Stimulated activated CD8-positive, alpha-beta memory T cell treated with anti-CD3 and anti-CD28 coated beads, Interleukin-4, amount 100 ng/mL, for 1 hour (primary cell): ENCODE data around the gene TSPO.

Experiments used
- DNase-seq, 2 donors: peaks; one replicate each; pipeline ENCODE4 v3.0.0-alpha.2; 2020; ENCODE audit warnings: low read depth in 2 of 2, low spot score in 1 of 2

The TSPO gene

DNA sequence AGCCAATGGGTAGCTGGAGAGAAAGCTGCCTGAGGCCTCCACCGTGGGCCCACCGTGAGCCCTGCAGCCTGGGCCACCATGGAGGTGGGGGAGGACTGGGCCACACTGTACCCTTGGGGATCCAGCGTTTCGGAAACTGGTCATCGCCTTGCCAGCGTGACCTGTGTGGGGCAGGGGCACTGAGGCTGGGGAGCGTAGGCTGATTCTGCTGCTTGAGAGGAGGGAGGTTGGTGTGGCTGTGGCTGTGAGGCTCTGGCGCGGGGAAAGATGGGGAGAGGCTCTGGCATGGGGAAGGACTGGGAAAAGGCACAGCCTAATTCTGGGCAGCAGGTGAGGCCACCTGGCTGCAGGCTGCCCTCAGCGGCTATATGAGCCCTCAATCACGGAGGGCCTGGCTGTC, 48.2 kb downstream of the TSPO start:
- DNase-seq: no peak

DNA sequence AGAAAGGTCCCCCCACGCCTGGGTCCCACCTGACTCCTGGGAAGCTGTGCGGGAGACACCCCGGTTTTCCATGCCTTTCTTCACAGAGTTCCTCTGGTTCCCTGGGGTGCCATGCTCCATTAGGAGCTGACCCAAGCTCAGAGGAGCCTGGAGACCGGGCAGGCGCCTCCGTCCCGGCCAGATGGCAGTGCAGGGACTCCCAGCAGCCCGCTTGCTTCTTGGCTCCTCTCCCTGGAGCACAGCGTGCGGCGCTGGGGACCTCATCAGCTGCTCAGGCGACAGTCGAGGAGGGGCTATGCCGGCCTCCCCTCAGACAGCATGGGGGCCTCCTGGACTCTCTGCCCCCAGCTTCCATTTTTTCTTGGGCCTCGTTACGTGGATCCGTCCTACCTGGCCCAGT, 48.7 kb downstream of the TSPO start:
- no peak for DNase-seq

DNA sequence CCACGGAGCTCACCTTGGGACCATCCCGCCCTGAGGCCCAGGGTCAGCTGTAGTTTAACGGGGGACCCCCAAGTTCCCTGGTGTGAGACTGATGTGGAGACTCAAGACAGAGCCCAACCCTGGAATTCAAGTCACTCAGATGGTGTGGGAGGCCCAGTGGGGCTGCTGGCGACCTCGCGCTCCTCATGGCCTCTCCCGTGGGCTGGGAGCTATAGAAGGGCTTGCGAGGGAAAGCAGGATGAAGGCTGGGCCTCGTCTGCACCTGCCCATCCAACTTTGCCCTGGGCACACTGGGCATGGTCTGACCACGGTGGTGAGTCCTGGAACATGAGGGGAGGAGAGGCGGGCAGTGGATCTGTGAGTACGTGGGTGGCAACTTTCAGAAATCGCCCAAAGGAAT, 49.2 kb downstream of the TSPO start:
- no peak for DNase-seq

DNA sequence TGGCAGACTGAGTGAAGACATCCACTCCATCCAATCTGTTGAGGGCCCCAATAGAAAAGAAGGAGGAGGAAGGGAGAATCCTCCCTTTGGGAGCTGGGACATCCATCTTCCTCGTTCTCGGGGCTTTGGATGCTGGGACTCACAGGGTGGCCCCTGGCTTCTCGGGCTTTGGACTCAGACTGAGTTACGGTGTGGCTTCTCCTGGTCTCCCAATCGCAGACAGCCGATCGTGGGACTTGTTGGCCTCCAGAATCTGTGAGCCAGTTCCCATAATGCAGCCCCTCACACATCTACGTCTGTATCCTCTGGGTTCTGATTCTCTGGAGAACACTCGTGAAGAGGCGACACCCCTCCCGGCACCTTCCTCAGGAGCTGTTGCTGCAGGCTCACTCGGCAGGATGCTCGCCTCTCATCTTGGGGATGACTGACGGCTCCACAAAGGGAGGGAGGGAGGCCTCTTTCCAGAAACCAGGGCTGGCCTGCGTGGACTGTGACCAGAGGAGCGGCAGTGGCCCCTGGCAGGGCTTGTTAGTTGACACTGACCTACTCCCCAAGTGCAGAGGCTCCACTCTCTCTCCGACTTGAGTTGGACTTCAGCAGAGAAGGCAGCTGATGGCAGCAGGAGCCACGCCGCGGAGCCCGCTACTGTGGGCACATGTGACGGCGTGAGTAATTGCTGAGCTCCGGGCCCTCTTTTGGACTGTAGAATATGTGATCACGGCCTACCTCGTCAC, 50.3 kb downstream of the TSPO start:
- no peak for DNase-seq

DNA sequence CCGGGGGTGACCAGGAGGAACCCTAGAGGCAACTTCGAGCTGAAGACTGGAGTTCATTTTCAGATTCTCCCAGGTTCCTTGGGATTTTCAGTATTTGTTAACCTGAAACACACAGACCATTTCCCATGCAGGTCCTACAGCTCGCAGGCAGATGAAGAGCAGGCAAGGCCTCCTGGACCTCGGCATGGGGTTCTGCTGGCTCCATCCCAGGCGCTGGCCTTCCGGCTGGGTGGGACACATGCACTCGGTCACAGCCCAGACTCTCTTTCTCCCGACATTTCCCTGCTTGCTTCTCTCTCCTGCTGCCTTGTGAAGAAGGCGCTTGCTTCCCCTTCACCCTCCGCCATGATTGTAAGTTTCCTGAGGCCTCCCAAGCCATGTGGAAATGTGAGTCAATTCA, 51.0 kb downstream of the TSPO start:
- DNase-seq: no peak

DNA sequence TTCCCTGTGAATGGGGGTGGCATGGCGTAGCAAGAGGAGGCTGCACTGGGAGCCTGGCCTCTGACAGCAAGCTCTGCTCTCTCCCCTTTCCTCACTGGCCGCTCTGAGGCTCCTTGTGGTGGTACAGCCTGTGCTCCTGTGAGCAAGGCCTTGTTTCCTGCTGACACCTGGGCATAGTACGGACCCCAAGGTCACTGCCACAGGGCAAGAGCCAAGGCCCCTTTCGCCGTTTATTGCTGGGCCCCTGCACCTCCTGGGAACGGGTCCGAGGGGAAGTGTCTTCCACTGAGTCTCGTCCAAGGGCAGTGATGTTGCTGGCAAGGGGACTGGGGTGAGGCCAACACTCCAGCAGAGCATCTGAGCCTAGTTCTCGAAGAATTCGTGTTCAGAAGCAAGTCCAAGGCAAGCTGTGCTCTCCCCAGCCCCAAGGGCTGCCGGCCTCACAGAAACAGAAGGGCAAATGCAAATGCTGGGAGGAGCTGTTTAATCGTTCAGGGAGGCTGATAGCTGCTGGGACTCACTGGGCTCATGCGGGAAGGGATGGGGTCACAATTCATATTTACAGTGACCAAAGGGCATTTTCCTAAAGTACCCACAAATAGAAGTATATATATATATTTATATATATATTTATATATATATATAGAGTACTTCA, 51.5 kb downstream of the TSPO start:
- no peak for DNase-seq

DNA sequence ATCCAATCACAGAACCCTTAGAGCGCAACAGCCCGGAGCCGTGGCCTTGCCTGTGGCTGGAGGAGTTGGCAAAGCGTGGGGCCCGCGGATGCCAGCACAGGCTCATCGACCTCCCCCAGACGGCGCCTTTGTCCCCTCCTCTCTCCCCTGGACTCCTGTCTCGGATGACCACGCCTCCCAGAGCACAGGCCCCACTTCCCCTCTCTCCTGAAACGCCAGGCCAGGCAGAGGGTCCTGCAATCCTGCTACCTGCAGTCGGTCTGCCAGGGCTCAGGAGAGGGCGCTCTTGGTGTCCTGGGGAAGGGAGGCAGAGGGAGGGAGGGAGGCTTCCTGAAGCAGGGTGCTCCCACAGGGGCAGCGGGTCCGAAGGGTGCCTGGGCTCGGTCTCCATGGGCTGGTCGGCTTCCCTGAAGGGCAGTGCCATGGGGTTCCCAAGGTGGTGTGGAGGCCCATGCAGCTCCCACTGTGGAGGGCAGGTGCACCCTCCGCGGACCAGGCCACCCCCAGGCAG, 52.2 kb downstream of the TSPO start:
- no peak for DNase-seq

DNA sequence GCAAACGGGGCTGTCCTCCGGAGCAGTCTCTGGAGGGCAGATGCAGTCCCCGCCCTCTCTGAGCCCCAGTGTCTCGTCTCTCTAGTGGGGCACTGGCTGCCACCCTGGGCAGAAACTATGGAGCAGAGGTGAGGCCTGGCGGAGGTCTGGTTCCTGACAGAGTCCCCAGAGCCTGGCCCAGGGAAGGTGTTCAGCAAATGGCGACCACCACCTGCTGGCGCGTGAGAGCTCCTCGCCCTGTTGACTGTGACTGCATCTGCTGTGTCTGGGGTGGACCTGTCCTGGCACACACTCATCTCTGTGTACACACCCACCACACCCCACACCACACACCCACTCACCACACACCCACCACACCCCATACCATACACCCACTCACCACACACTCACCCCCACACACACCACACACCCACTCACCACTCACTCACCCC, 53.9 kb downstream of the TSPO start:
- peak in 1 of 2 donors; percentile 9 for DNase-seq

DNA sequence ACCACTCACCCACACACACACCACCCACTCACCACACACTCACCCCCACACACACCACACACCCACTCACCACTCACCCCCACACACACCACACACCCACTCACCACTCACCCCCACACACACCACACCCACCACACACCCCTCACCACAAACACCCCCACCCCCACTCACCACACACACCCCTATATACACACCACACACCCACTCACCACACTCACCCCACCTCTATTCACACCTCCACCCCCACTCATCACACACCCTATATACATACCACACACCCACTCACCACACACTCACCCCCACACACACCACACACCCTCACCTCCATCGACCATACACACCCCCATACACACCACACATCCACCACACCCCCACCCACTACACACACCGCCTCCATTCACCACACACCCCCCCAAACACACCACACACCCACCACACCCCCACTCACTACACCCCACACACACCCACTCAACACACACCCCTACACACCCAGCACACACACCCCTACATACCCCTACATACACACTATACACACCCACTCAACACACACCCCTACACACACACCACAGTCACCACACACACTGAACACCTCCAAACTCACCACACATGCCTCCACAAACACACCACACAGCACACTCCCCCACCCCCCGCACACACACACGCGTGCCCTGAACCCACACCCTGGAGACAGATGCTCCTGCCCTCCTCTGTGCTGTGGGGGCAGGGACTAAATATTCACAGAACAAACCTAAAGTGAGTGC, 54.6 kb downstream of the TSPO start:
- DNase-seq: no peak

DNA sequence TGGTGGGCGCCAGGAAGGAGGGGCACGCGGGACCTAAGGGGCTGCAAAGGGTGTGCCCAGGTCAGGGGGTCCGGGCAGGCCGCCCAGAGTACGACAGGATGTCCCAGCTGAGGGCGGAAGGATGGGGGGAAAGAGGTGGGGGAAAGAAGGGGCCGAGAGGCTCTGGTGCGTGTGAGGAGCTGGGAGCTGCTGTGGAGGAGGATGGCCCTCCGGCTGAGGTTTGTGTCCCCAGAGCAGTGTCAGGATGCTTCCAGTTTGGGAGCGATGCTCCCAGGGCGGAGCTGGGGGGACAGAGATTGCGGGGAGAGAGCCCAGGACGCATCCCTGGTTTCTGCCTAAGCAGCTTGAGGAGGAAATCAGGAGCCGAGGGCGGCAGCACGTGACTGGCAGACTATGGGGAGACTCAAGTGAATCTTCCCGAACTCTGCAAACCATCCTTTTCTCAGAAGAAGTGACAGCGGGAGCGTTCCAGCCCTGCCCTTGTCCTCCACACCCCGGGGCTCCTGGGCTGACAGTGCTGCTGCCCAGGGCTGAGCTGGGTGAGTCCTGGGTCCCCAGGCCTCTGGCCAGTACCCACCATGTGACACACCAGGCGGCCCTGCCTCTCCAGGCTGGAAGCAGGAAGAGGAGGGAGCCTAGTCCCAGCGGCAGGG, 55.3 kb downstream of the TSPO start:
- no peak for DNase-seq

DNA sequence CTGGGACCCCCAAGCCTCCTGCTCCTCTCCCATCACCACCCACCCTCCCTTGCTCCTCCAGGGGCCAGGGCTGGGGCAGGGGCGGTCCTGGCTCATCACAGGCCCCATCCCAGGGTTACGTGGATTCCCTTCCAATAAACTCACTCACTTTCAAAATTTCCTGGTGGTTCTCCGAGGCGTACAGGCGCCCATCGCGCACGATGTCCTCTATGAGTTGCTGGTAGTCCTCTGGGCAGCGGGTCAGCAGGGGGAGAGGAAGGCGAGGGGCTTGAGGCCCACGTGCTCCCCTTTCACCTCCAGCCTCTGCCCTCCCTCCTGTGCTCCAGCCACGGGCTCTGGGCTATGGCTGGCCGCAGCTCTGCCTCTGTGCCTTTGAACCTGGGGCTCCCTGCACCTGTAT, 56.0 kb downstream of the TSPO start:
- DNase-seq: no peak

DNA sequence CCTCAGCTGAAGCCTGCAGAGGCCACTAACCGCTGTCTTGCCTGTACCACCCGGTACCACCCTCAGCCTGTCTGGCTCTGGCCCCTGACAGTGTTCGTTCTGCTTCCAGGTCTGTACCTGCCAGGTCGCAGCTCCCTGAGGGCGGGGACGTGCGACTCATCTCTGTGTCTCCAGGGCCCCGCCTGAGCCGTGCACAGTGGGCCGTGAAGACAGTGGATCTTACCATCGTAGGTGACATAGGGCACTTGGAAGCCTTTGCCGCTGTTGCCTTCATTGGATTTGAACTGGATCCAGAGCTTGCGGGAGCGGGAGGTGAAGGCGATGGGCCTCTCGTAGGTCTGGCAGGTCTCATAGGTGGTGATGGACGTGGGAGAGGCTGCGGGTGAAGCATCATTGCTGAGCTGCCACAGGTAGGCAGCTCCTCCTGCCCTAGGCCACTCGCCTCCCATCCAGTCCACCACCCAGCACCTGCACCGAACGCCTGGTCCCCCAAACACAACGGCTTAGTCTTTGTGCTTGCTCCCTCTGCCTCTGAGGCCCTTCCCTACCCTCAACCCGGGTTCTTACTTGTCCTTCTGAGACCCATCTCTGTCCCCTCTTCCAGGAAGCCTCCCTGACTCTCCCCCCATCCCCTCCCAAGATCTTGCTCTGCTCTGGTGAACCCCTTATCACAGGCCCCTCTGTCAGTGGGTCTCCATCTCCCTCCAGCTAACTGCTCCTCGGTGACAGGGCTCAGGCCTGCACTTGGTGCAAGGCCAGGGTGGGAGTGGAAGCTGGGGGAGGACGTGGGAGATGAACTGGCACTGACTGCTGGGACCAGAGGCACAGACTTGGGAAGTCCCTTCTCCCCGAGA, 56.7 kb downstream of the TSPO start:
- no peak for DNase-seq

DNA sequence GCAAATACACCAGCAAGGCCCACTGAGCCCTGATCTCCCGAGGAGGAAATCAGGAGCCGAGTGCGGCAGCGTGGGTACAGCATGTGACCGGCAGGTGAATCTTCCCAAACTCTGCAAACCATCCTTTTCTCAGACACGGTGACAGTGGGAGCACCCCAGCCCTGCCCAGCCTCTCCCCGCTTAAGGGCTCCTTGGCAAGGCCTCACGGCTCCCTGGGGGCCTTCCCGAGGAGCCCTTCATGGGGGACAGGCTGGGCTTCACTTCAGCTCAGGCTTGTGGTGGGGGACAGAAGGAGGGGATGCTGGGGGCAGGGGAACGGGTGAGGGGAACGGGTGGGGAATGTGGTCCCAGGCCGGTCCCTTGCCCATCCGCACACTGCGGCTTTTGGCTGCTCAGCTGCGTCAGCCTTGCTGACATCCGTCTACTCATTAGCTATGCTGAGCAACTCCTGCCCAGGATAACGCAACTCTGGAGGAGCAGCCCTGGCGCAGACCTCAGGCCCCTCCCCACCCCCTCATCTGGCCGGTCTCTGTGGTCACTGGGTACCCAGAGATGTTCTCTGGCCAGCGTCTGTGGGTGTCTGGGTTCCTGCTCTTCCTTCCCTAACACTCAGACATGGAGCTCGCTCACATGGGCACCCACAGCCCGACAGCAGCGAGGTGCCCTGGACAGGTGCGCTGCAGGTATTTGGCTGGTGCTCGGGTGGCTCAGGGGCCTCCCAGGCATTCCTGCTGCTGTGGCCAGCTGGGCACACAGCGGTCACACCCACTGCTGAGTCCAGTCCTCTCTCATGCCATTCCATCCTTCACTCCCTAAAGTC, 57.6 kb downstream of the TSPO start:
- DNase-seq: no peak

DNA sequence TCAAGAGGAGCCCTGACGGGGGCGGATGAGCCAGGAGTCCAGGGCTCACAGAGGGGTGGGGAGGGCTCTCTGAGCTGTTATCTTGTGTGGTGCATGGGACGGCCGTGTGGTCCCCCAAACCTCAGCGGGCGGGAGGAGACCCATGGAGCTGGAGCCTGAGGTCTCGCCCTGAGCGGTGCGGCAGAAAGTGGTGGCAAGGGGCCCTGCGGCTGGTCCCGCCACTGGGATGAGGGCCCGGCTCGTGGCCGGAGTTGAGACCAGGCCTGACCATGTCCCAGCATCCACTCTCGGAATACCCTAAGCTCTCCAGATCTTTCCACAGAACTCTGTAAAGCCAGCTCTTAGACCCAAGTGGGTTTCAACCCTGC, 58.1 kb downstream of the TSPO start:
- DNase-seq: no peak

DNA sequence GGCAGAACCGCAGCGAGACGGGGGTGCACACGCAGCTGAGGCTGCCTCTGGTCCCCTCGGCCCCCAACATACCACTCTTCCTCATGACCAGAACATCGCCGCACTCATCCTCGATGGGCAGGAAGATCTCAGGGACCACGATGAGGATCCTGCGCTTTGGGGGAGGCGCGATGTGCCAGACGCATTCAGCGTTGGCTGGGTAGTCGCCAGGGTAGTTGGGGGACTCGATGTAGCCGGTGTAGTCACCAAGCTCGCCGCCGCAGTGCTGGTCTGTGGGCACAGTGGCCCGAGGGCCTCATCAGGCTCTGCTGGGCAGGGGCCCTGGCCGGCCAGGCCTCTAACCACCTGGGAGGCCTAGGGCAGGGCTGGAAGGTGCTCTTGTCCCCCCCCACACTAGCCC, 58.6 kb downstream of the TSPO start:
- DNase-seq: no peak

DNA sequence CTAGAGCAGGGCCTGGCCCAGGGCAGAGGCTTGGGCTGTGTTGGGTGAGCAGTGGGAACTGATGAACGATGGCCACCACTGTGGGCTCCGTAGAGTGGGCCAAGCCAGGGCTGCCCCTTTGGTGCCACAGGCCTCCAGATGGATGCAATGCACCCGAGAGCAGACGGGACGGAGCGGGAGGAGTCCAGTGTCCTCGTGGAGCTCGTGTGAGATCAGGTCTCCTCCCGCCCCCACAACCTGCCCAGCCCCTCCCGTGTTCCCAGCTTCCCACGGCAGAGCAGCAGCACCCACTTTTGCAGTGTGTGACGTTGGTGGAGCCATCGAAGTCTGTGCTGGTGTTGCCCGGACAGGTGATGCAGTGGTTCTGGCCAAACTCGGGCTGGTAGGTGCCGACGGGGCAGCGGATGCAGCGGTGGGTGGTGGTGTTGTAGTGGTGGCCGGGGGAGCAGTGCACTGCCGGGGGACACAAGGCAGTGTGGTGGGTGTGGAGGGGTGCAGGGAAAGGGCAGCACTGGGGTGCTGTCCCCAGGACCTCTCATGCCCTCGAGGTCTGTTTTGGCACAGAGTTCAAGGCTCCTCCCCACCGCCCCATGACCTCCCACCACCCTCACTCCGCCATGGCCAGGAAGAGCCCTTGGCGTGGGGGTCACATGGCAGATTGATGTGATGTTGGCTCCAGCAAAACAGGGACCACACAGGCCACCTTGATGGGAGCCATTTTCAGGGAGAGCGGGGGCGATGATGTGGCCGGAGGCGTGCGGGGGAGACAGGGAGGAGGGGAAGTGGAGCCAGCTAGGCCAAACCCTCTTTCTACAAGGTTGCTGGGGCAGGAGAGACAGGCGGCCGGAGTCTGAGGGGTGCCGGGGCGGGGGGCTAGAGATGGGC, 59.5 kb downstream of the TSPO start:
- DNase-seq: no peak

DNA sequence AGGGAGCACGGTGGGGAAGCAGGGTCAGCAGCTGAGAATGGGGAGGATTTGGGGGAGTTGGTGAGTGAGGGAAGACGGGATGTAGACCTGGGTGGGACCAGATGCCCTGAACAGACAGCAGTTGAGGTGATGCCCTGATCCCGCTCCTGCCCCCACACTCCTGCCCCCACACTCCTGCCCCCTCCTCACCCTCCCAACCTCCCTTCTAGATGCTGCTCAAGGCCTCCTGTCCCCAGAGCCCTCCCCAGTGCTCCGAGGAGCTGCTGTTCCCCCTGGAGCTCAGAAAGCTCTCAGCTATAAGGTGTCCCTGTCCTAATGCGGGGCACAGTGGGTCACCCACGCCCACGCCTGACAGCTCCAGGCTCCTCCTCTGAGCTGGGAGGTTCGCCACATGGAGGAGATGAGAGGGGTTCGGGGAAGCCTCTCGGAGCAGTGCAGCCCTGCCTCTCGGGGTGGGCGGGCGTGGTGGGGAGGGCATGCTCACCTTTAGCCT, 60.6 kb downstream of the TSPO start:
- DNase-seq: no peak

DNA sequence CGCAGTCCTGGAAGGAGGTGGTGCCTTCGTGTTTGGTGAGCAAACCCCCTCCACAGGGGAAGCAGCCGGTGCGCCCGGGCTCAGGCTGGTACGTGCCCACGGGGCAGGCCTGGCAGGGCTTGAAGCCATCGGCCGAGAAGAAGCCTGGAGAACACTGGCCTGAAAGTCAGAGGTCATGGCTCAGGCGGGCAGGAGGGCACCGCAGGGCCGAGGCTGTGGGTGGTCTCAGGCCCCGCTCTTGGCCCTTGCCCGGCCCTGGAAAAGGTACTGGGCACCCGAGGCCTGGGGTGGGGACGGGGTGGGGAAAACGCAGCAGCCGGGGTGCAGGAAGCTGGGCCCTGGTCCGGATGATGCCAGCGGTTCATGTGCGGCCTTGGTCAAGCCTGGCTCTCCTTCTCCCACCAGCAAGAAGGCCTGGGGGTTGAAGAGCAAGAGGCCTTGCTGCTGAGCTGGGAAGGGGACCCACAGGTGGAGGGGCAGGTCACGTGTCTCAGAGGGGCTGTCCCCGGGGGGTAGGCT, 61.1 kb downstream of the TSPO start:
- DNase-seq: no peak
